Globus pallidus (tissue), 1 donor: ENCODE measurements around the gene RD3L.
"Not testable (repeated sequence)": the region's sequence is repeated elsewhere in the genome, so short reads cannot be mapped to it uniquely, and the experiment has no call there.

Experiments used
- DNase-seq: peaks from one replicate; pipeline ENCODE4 v3.0.0-alpha.2; 2015; ENCODE audit warnings: low spot score

RD3L gene

DNA sequence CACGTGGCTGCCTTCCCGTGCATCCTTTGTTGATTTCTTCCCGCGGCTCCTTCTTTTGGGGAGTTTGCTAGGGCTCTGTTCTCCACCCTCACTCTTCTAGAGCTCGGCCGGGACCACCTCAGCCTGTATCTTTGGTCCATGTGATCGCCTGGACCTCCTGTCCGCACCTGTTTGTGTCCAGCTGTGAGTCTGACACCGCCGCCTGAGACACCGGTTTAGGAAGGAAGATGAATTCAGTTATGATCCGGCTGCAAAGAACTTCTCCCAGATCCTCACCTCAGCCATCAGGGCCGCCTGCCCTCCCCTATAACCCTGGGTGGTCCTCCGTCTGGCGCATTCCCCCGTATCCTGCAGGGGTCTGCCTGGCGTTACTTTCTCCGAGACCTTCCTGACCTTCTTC, 14.8 kb downstream of the RD3L start:
- no peak for DNase-seq

DNA sequence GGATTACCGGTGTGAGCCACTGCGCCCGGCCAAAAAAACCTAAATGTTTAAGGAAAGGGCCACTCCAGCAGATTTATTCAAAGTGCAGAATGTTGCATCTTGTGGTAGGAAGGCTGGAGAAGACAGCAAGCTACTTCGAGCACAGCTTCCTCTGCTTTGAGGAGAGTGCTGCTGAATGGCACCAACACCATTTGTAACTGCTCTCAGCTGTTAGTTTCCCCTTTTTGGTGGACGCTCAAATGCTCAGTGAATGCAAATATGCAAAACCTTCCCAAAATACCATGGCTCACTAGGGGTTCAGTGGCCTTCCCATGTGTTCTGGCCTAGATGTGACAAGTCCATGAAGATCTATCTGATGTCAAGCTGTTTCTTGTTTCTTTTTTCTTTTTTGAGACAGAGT, 17.0 kb downstream of the RD3L start:
- no peak for DNase-seq

DNA sequence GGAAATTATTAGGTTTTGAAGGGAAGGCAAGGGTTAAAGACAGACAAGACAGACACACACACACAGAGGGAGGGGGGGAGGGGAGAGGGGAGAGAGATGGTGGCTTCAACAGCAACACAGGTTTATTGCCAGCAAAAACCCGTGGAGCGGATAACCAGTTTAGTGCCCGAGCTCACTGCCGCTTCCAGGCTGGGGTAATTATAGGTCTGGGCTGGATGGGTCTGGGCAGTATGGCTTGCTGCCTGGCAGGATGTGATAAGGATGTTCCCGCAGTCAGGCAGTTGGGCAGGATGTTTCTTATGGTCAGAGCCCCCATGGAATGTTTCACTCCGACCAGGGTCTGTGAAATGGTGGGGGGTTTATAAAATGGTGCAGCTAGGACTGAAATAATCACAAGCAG, 18.5 kb downstream of the RD3L start:
- no peak for DNase-seq

DNA sequence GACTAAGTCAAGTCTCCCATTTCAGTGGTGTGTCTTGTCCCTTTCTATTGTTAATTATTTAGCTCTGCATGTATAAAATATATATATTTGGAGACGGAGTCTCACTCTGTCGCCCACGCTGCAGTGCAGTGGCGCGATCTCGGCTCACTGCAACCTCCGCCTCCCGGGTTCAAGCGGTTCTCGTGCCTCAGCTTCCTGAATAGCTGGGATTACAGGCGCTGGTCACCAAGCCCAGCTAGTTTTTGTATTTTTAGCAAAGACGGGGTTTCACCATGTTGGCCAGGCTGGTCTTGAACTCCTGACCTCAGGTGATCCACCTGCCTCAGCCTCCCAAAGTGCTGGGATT, 20.5 kb downstream of the RD3L start:
- DNase-seq: not testable (repeated sequence)

DNA sequence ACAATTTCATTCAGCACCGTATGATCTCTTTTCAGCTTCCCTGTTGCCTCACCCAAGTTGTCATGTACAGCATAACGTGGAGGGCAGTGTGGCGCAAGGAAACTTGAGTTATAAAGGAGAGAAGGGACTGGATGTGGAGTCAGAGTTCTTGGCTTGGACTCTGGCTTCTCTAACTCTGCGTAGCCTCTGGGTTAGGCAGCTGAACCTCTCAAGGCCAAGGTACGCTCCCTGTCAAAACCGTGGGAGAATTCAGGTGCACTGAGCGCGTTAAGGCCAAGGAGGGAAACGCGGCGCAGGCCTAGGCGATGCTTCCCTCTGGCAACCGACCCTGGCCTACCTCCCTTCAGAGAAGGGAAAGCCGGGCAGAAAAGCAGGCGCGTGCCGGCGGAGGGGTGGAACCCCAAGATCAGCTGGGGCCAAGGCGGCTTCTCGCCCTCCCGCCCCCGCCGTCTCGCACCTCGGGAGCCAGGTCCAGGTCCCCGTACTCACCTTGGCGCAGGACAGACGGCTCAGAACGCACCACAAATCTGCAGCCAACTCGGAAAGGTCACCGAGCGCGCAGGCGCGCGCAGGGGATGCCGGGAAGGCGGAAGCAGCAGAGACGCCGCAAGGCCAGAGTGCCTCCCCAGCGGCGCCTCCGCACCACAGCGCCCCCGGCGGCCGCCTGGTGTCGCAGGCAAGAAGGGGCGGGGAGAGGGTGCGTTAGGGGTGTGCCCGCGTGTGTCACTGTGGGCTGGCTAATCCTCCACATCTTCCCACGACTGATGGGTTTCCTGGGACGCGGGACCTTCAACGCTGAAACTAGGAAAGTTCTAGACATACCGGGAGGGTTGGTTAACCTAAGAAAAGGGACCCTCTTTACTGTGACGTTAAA, 21.1 kb downstream of the RD3L start:
- DNase-seq: peak; percentile 87

DNA sequence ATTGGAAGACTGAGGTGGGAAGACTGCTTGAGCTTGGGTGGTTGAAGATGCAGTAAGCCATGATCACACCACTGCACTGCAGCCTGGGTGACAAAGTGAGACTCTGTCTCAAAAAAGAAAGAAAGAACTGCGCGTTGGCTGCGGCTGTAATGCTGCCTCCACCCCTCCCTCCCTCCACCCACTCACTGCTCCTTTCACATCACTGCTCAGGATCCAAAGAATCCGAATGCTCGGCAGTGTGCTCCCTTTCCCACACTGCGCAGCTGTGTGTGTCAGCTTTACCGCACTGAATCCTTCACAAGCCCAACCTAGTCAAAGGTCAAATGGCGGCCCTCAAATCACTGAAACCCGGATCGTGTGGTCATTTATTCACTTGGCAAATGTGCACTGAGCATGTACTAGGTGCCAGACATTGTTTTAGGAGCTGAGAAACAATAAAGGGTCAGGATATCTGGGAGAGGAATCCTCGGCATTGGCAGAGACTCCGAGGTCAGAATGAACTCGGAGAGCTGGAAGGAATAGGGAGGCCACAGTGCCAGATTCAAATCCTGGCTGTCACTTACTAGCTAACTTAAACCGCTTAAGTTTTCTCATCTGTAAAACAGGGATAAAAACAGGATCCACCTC, 25.6 kb downstream of the RD3L start:
- no peak for DNase-seq

DNA sequence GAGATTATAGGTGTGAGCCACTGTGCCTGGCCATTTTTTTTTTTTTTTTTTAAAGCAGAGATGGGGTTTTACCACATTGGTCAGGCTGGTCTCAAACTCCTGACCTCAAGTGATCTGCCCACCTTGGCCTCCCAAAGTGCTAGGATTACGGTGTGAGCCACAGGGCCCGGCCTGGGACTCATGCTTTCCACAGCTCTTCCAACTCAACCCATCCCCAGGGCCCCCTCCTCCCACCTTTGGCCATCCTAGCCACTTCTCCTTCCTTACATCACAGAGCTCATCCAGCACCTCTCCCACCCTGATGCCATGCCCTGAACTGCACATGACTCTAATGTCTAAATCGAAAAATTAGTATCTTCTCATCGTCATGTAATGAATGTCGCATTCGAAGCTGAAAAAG, 26.7 kb downstream of the RD3L start:
- no peak for DNase-seq

DNA sequence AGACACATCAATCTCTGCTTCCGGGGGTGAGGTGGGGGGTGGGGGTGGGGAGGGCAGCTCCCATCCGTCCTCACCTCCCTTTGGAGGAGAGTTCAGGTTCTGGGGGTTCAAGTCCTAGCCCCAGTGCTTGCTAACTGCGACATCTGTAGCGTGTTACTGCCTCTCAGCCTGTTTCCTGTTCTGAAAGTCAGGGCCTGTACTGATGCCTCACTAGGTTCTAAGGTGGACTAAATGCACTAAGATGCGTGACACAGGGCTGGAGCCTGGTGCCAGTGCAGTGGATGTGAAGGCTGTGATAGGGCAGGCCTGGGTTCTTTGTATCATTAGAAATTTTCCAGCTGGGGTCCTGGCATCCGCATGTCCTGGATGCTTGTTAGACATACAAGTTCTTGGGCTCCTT, 31.3 kb downstream of the RD3L start:
- DNase-seq: no peak

DNA sequence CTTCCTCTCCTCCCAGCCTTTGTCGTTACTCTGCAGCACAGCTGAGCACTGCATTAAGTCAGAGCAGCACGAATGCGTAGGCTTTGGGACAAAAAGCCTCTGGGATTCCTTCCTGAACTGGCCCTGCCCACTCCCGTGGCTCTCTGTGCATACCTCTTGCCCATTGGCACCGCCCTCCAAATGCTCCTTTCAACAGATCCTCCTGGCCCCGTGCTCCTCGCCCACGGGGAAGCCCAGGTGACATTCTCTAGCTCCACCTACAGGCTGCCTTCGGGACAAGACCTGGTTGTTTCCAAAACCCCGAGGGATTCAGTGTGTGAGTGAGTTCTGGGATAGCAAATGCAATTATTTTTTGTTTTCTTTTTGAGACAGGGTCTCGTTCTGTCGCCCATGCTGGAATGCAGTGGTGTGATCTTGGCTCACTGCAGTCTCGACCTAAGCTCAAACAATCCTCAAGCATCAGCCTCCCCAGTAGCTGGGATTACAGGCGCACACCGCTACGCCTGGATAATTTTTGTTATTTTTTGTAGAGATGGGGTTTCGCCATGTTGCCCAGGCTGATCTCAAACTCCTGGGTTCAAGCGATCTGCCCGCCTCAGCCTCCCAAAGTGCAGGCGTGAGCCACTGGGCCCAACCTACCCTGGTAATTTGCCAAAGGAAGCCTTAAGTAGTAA, 31.9 kb downstream of the RD3L start:
- peak; percentile 26 for DNase-seq

DNA sequence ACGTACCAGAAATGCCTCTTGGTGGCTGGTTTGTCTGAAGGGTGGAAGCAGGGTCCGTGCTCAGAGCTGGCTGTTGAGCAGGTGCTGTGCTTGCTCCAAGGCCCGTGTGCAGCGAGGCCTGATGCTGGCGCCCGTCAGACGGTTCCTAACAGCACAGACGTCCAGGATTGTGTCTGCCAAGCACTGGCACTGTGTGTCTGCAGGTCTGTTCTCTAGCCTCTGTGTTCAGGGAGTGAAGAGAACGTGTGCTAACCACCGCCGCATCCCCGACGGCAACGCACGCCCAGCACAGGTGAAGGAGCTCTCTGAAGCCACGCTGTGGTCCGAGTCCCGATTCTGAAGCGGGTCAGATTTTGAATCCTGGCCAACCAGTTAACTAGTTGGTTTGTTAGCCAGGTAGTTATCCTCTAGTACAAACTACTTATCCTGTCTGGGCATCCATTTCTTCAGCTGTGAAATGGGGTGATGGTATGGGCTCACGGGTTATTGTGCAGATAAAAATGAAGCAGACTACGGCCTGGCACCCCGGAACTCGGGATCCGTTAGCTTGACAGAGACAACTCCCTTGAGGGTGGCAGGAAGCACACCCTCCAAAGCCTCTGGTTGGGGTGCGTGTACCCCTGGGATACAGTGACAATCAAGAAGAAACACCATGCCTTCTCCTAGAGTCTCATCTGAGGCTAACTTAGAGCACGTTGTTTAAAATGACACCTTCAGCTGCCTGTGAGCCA, 32.6 kb downstream of the RD3L start:
- DNase-seq: no peak

DNA sequence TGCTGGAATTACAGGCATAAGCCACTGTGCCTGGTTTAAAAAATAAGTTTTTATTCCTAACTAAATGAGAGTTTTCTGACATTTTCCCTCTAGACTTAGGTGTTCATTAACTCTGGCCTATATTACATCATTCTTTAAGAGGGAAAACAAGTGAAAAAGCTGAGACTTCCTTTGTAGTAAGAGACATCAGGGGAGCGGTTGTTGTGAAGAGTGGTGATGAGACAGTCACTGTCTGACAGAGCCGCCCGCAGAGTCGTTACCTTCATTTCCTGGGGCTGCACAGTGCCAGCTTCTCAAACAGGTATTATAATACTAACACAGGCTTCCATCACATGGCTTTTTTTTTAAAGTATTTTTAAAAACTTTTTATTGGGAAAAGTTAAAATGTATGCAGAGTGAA, 33.7 kb downstream of the RD3L start:
- no peak for DNase-seq

DNA sequence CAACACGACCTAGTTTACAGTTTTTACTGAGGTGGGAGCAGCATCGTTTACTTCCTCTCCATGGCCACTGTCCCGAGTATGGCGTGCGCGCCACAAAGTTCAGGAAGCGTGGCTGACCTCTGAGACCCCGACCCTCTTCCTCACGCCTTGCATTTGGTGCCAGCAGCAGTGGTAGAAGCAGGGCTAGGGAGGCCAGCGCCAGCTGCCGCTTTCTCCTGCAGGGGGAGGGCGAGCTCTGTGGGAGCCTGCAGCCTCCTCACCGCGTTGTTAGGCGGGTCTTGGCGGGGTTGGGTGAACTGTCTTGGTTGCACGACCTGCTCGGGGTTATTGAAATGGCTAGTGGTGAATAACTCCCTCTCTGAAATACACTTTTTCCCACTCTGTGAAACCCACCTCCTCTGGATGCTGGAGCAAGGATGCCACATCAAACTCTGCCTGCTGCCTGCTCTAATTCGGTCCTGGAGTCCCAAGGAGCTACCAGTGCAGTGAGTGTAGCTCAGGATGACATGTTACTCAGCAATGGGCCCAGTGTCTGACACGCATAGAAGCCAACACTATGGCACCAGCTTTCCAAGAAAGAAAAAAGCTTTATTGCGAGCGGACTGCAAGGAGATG, 36.4 kb downstream of the RD3L start:
- no peak for DNase-seq

DNA sequence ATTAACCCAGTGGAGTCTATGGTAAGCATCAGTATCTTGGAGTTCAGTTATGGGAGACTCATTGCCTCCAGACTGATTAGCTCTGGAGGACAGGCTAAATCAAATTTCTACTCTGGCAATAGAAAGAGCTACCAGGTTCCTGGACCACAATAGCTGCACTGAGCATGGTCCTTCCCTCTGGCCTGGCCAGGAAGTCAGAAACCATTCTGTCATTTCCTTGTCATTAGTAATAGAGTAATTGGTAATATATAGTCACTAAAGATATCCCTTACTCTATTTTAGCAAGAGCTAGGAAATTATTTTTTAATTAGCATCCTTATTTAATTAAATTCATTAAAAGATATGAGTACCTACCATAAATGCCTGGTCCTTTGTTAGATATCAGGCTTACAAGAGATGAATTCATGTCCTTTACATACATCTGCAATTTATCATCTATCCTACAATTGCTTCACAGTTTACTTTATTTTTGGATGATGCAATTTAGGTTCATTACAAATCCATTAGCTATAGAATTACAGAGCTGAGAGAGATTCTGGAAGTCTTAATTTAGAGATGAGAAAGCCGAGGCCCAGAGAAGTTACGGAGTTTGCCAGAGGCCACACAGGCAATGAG, 37.7 kb downstream of the RD3L start:
- DNase-seq: no peak

DNA sequence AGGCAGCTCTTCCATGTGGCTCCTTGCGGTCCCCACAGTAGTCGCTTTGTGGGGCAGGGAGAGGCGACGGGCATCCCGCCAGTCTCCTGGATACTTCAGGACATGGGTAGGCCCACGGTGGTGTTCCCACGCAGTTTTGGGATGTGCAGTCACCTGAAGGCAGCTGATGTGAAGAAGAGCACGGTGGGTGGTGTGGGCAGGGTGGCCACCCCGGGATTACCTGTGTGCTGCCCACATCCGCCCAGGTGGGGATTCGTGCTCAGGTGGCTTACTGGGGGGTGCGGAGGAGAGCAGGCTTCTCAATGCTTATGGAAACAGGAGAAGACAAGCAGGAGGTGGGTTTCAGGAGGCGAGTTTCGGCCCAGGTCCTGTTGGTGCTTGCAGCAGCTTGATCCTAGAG, 42.5 kb downstream of the RD3L start:
- DNase-seq: no peak

DNA sequence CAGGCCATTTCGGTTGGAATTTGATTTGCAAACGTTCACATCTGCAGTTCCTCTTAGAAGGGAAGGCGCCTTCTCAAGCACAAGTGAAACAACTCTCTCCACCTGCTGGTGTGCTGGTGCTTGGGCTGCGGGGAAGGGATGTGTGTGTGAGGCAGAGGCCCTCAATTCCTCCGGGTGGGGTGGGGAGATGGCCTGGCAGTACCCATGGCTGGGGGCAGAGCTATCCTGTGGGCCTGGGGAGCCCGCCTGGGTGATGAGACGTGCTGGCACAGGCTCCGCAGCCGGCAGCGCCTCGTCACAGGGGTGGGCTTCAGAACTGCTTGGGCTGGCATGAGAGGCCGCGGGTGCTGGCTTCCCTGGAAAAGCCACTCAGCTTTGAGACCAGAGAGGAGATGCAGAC, 43.0 kb downstream of the RD3L start:
- no peak for DNase-seq

DNA sequence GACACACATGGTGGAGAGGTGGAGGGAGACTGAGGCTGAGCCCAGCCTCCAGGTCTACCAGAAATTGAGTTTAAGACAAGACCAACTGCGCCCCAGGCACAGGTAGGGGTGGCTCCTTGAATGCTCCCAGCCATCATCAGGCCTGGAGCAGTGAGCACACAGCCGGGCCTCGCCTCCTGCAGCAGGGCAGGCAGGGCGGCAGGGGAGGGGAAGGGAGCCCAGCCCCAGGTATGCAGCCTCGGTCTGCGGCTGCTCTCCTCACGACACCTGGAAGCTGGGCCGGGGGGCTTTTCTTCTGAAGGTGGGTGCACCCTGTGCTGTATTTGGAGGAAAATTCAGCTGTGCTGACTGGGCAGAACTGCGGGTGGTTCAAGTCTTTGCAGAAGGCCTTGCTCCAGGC, 43.6 kb downstream of the RD3L start:
- no peak for DNase-seq

DNA sequence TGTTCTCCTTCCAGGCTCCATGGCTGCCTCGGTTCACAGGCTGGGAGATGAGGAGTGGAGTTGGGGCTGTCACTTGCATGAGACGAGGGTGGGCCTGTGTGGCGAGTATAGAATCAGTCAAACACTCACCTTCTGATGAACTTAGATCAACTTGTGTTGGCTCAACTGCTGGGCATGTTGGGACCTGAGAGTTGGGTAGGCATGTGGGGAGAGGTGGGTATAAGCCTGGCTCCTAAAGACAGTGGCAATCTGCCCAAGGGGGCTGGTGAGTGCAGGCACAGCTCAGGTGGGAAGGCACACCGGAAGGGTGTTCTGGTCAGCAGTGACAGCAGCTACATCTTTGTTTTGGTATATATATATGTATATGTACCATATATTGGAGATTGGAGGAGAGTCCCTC, 44.1 kb downstream of the RD3L start:
- DNase-seq: no peak

DNA sequence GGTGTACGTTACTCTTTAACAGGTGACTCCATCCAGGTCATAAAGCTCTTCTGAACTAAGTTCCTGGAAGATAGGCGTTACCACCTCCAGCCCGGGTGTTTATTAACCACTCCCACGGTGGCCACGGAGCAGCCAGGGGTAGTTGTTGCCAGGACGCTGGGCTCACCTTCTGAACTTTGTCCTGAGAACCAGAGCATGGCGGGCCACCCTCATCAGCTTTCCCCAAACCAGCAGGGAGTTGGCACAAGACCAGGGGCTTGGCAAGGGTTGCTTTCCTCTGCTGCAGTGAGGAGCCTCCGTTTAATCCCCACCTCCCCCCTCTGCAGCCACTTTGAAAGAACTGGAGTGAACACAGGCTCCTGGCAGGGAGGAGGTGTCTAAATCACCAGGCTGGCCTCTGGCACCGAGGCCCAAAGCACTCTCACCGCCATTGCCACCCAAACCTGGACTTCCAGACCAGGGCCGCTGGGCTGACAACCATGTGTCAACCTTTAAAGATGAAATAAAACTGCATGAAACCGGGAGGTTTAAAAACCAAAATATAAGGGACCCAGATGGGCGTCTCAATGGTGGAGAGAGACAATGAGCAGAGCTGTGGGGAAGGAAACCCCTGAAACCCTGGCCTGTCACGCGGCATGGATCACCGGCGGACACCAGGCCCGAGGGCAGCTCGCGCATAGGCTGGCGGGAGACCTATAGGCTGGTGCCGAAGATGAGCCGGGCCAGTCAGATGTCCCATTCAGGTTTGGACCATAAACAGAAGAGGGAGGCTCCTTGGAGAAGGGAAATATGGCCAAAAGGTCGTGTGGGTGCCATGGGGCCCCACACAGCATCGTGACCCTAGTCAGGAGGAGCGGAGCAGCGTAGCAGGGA, 45.0 kb downstream of the RD3L start:
- no peak for DNase-seq

DNA sequence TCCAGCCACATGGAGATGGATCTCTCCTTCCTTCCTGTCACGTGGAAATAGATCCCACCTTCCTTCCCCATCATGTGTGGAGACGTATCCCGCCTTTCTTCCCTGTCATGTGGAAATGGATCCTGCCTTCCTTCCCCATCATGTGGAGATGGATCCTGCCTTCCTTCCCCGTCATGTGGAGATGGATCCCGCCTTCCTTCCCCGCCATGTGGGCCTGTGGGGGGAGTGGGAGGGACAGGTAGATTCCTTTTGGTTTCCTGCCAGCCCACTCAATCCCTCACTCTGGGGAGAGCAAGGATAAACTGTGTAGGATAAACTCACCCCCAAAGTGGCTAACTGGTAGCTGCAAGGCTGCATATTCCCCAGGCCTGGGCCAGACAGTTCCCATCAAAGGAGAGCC, 45.8 kb downstream of the RD3L start:
- no peak for DNase-seq

DNA sequence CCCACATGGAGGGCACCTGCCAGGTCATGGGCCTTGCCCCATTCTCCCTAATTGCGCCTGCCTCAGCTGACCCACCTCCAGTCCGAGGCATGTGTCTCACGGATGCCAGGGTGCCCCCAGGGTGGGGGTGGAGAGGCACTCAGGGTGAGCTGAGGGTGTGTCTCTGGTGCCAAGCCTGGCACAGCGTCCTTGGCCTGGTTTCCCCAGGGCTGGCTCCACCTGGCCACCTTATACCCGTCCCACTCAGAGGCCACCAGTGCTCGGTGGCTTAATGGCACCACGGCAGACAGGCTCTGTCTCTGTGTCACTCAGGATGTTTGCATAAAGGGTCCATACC, 47.6 kb downstream of the RD3L start:
- no peak for DNase-seq
